Dendritic cell treated with granulocyte-macrophage colony-stimulating factor and Interleukin-4, amounts not matched to agents 40 ng/mL and 50 ng/mL, for 4 days (primary cell): ENCODE results near the gene TCERG1L.

Experiments
- H3K27ac Mint-ChIP-seq: one replicate; pipeline ENCODE4 v1.8.0; 2022; ENCODE audit warnings: mild to moderate bottlenecking, mixed read lengths
- H3K27me3 Mint-ChIP-seq: one replicate; pipeline ENCODE4 v1.8.0; 2022; ENCODE audit warnings: mild to moderate bottlenecking, mixed read lengths
- H3K36me3 Mint-ChIP-seq: one replicate; pipeline ENCODE4 v1.8.0; 2022; ENCODE audit warnings: low read depth, mixed read lengths
- H3K4me1 Mint-ChIP-seq: one replicate; pipeline ENCODE4 v1.8.0; 2022; ENCODE audit warnings: low read depth, mixed read lengths
- H3K4me3 Mint-ChIP-seq: one replicate; pipeline ENCODE4 v1.8.0; 2022; ENCODE audit warnings: mild to moderate bottlenecking, moderate library complexity, mixed read lengths
- H3K9me3 Mint-ChIP-seq: one replicate; pipeline ENCODE4 v1.8.0; 2022; ENCODE audit warnings: mixed read lengths
- intact Hi-C: fragments of 100-400 bp; cut with micrococcal nuclease; formaldehyde crosslinking; loops from one replicate; pipeline ENCODE4 v1.15.0; 2022

The TCERG1L gene

DNA sequence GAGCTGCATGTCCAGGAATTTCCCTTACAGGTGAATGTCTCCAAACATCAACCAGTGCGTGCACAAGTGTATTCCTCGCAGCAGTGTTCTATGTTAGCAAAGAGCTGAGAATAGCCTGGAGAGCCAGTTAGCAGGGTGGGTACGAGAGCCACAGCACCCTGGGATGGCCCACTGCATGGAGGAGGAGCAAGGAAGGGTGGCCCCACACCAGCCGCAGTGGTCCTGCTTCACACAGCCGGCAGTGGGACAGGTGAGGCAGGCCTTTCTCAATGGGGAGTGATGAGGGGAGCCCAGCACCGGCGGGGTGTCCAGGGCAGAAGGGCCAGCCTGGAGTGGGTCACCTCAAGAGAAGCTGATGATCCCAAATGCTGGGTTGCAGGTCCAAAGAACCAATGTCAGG lies 240.7 kb downstream of the TCERG1L start:
- Mint-ChIP-seq H3K4me1 (no peaks in the 10 kb centered on the region), H3K27me3 (no peaks in the 10 kb centered on the region), H3K27ac (no peak overlapping the region), H3K9me3 (no peaks in the 10 kb centered on the region), H3K36me3 (no peaks in the 10 kb centered on the region), H3K4me3 (no peak overlapping the region)
- intact Hi-C loops = no loop called here

DNA sequence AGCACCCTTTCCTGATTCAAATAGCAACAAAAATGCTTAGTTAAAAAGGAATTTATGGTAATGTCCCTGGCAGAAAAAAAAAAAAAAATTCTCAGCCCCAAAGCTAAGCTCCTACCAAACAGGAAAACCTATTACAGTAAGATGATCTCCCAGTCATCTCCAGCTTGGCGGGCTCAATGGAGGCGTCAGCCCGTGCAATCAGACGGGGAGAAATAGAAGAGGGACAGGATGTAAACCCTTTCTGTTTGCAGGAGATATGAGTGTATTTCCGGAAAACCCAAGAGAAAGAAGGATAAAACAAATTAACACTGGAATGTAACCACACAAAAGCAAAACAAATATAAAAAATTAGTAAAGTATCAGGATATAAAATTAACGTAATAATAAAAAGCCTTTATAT lies 242.8 kb downstream of the TCERG1L start:
- intact Hi-C loops = no loop called here
- H3K4me3 Mint-ChIP-seq = no peak overlapping the region
- no peaks in the 10 kb centered on the region for H3K27me3 Mint-ChIP-seq
- H3K36me3 Mint-ChIP-seq = no peaks in the 10 kb centered on the region
- no peaks in the 10 kb centered on the region for H3K9me3 Mint-ChIP-seq
- H3K27ac Mint-ChIP-seq = no peak overlapping the region
- no peaks in the 10 kb centered on the region for H3K4me1 Mint-ChIP-seq

DNA sequence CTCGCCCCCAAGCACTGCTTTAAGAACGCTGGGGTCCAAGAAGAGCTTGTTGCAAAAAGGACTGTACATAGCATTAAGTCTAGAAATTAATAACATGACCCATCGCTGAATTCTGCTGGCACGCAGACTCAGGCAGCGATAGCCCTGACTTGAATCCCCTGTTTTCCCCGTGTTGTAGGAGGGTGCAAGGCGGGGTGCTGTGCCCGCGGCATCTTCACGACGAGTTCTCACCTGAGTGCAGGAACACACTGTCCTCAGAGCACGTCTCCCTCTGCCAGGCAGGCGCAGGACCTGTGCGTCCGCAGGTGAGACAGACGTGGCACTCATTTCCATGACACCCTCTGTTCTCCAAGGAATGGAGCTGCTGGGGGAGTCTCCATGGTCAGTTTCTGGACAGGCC lies 243.2 kb downstream of the TCERG1L start:
- Mint-ChIP-seq H3K9me3 (no peaks in the 10 kb centered on the region), H3K36me3 (no peaks in the 10 kb centered on the region), H3K4me3 (no peak overlapping the region), H3K27ac (no peak overlapping the region), H3K27me3 (no peaks in the 10 kb centered on the region), H3K4me1 (no peaks in the 10 kb centered on the region)
- intact Hi-C loops = no loop called here

DNA sequence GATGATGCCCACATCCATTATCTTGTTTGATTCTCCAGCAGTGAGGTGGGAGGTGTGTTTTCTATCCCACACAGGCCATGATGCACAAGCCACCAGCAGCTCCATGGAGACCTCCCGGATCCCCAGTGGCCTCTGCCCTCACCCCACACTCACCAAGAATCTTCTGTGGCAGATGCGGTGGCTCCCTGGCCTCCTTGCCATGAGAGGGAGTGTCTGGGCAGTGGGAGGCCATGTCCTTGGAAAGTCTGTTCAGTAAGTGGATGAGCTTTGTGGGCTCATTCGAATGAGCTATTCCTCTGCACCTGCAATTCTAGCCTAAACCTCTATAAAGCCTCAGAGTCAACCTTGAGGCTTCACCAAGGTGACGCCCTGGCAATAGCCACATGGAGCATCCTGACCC lies 243.8 kb downstream of the TCERG1L start:
- no peak overlapping the region for H3K4me3 Mint-ChIP-seq
- H3K27ac Mint-ChIP-seq = no peak overlapping the region
- intact Hi-C loops = no loop called here
- no peaks in the 10 kb centered on the region for H3K27me3 Mint-ChIP-seq
- H3K9me3 Mint-ChIP-seq = no peaks in the 10 kb centered on the region
- H3K36me3 Mint-ChIP-seq = no peaks in the 10 kb centered on the region
- no peaks in the 10 kb centered on the region for H3K4me1 Mint-ChIP-seq

DNA sequence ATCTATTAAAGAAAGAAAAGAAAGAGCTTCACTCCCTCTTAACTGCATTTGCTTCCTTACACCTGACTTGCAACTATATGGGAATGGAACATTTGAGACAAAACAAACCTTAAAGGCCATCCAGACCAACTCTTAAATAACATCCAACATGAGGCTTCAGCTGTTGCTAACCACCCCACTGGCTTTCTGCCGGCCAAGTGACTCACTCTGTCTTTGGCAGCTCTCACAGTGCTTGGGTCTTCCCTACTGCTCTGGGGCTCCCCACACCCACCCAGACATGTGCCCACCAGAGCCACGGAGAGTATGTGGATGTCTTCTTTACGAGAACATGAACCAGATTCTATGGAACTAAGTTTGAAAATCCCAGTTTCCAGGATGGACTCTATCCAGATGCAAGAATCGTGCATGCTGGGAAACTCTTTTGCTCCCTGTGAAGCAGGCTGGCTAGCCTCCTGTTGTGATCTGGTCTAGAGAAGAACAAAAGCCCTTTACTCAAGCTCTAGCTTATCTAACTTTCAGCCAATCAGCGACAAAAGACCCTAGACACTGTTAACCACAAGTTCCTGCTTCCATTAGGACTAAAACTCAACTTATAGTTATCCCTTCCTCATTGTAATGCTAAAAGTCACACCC lies 245.7 kb downstream of the TCERG1L start:
- intact Hi-C loops = no loop called here
- Mint-ChIP-seq H3K27ac (no peak overlapping the region), H3K4me1 (no peaks in the 10 kb centered on the region), H3K9me3 (no peaks in the 10 kb centered on the region), H3K36me3 (no peaks in the 10 kb centered on the region), H3K27me3 (no peaks in the 10 kb centered on the region), H3K4me3 (no peak overlapping the region)

DNA sequence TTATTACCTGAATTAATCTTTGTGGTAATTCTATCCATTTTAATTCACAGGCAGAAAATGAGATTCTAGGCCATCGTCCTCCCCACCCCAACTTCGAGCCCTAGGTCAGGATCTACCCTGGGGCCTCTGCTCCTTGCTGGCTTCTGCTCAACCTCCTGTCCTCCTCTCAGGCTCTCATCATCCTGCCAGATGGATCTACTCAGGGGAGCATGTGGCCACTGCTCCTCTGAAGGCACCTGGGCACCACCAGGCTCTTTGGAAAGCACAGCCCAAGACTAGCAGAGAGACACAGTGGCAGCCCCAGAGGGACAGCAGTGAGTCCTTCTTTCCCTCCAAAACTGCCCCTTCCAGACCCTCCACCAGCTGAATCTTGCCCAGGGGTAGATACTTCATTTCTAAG lies 248.2 kb downstream of the TCERG1L start:
- no peaks in the 10 kb centered on the region for H3K4me1 Mint-ChIP-seq
- no peak overlapping the region for H3K27ac Mint-ChIP-seq
- intact Hi-C loops = no loop called here
- no peaks in the 10 kb centered on the region for H3K36me3 Mint-ChIP-seq
- H3K4me3 Mint-ChIP-seq = no peak overlapping the region
- no peaks in the 10 kb centered on the region for H3K27me3 Mint-ChIP-seq
- no peaks in the 10 kb centered on the region for H3K9me3 Mint-ChIP-seq

DNA sequence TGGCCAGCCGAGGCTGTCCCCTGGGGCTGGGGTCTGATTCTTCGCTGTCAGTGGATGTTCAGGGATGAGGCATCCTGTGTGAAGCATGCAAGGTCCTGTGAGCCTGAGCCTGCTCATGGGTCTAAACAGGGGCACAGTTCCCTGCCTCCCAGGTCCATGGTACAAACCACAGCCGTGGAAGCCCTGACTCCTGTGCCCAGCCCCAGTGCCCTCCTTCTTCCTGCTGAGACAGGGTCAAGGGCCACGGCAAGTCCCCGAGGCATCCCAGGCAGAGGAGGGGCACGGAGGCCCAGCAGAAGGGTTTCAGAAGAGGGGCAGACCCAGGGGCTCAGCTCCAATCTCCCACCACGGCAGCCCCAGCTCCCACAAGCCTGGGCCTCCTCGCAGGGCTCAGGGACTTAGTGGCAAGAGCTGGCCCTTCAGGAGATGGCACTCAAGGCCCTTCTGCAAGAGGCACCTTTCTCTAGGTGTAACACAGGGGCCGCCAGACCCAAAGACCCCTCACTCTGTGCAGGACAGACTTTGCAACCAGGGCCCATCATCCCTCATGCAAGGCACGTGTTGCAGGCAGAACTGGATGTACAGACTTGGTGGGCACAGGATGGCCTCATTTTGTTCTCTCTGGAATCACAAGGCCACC lies 248.8 kb downstream of the TCERG1L start:
- intact Hi-C loops = no loop called here
- no peaks in the 10 kb centered on the region for H3K4me1 Mint-ChIP-seq

DNA sequence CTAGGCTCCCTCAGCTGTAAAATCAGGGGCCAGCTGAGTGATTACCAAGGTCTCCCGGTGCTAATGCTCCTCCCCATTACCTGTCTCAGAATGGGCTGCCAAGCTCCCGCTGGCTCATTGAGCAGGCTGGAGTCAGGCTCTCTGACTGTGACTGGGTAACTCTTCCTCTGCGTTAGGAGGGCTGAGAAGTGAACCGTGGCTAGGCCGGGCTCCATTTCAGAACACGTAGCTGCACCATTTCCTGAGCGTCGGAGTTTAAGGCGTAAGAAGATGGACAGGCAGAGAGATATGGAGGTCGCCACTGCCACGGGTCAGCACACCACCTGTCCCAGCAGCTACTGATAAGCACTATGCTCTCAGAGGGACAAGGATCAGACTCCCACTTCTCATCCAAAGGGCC lies 250.3 kb downstream of the TCERG1L start:
- H3K27me3 Mint-ChIP-seq = no peaks in the 10 kb centered on the region
- H3K27ac Mint-ChIP-seq = no peak overlapping the region
- intact Hi-C loops = no loop called here
- no peaks in the 10 kb centered on the region for H3K9me3 Mint-ChIP-seq
- H3K4me3 Mint-ChIP-seq = no peak overlapping the region
- H3K4me1 Mint-ChIP-seq = no peaks in the 10 kb centered on the region
- no peaks in the 10 kb centered on the region for H3K36me3 Mint-ChIP-seq

More for the DNA sequence above, 248.8 kb downstream of the TCERG1L start:
- no peak overlapping the region for H3K27ac Mint-ChIP-seq
- no peak overlapping the region for H3K4me3 Mint-ChIP-seq
- H3K9me3 Mint-ChIP-seq = no peaks in the 10 kb centered on the region
- H3K27me3 Mint-ChIP-seq = no peaks in the 10 kb centered on the region
- H3K36me3 Mint-ChIP-seq = no peaks in the 10 kb centered on the region

DNA sequence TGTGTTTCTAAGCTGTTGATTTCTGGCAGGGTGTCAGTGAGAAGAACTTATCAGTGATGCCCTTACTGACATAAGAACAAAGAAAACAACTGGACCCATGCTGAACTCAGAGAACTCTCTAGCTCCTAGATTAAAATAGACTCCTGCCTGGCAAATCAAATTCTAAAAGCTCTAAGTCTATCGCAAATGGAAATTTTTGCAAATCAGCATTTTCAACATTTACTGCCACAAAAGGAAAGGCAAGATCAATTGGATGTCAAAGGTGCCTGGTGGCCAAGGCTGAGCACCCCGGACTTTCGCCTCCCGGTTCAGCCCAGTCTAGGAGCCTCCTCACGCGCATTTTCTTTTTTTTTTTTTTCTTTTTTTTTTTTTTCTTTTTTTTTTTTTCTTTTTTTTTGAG lies 251.6 kb downstream of the TCERG1L start:
- no peaks in the 10 kb centered on the region for H3K9me3 Mint-ChIP-seq
- H3K27ac Mint-ChIP-seq = no peak overlapping the region
- intact Hi-C loops = no loop called here
- H3K27me3 Mint-ChIP-seq = no peaks in the 10 kb centered on the region
- H3K4me3 Mint-ChIP-seq = no peak overlapping the region
- H3K4me1 Mint-ChIP-seq = no peaks in the 10 kb centered on the region
- no peaks in the 10 kb centered on the region for H3K36me3 Mint-ChIP-seq

DNA sequence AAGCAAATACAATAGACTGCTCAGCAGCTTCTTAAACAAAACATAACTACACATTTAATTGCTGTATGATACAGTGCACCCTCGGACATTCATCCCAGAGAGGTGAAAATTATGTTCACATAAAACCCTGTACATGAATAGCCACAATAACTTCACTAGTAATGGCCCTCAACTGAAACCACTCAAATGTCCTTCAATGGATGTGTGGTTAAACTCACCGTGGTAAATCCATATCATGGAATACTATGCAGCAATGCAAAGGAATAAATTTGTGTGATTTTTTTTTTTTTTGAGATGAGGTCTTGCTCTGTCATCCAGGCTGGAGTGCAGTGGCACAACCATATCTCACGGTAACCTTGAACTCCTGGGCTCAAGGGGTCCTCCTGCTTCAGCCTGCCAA lies 252.7 kb downstream of the TCERG1L start:
- Mint-ChIP-seq H3K36me3 (no peaks in the 10 kb centered on the region), H3K27ac (no peak overlapping the region), H3K27me3 (no peaks in the 10 kb centered on the region), H3K9me3 (no peaks in the 10 kb centered on the region), H3K4me1 (no peaks in the 10 kb centered on the region), H3K4me3 (no peak overlapping the region)
- intact Hi-C loops = no loop called here

DNA sequence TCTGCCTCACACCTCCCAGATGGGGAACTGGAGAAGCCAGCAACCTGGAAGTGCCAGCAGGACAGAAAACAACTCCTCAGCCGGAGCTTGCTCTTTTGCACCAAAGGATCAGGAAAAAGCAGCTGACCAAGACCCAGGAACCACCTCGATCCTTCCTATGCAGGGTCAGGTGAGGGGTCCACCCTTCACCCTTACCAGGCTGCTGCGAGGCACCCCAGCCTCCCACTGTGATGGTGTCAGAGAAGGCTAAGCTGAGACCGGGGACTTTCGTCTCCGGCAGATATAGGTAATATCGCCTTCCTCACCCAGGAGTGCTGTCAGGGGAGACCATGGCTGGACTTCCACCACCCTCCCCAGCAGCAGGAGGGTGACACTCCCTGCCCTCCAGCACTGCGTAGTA lies 254.7 kb downstream of the TCERG1L start:
- Mint-ChIP-seq H3K4me3 (no peak overlapping the region), H3K4me1 (no peaks in the 10 kb centered on the region), H3K36me3 (no peaks in the 10 kb centered on the region), H3K9me3 (no peaks in the 10 kb centered on the region), H3K27ac (no peak overlapping the region), H3K27me3 (no peaks in the 10 kb centered on the region)
- intact Hi-C loops = no loop called here

DNA sequence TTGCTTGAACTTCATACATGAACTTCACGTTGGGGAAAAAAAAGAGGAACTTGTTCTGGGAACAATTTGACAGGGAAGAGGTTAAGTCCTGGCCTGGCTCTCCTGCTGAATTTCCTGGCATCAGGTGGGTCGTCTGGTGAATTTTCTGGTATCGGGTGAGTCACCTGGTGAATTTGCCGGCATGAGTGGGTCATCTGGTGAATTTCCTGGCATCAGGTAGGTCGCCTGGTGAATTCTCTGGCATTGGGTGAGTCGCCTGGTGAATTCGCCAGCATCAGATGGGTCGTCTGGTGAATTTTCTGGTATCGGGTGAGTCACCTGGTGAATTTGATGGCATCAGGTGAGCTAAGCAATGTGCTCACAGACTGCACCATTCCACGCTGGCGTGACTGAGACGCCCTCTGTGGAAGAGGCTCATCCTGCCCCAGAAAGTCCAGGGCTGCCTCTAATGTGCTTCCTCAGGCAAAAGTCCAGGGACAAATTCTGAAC lies 255.4 kb downstream of the TCERG1L start:
- H3K9me3 Mint-ChIP-seq = peaks cover under 1% of the 10 kb centered on the region
- intact Hi-C loops = no loop called here
- no peaks in the 10 kb centered on the region for H3K4me1 Mint-ChIP-seq
- H3K27ac Mint-ChIP-seq = no peak overlapping the region
- no peak overlapping the region for H3K4me3 Mint-ChIP-seq
- no peaks in the 10 kb centered on the region for H3K36me3 Mint-ChIP-seq
- H3K27me3 Mint-ChIP-seq = no peaks in the 10 kb centered on the region

DNA sequence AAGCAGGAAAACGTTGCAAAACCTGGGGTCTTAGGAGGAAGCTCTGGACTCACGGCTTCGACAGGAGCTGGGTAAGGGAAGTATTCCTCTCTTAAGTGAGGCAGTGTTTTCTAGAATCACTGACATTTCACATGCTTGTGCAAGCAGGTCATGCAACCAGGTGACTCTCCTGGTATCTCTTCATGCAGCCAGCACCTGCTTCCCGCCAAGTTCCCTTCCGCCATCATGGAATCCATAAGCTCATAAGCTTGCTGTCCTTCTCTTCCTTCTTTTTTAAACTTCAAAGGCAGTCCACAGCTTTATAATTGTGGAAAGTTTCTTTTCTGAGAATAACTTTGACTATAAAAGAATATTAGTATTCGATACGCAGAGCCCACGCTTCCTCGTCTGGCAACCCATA lies 256.1 kb downstream of the TCERG1L start:
- no peak overlapping the region for H3K4me3 Mint-ChIP-seq
- no peaks in the 10 kb centered on the region for H3K27me3 Mint-ChIP-seq
- intact Hi-C loops = no loop called here
- H3K9me3 Mint-ChIP-seq = peaks cover 8% of the 10 kb centered on the region
- no peaks in the 10 kb centered on the region for H3K4me1 Mint-ChIP-seq
- H3K36me3 Mint-ChIP-seq = no peaks in the 10 kb centered on the region
- no peak overlapping the region for H3K27ac Mint-ChIP-seq

DNA sequence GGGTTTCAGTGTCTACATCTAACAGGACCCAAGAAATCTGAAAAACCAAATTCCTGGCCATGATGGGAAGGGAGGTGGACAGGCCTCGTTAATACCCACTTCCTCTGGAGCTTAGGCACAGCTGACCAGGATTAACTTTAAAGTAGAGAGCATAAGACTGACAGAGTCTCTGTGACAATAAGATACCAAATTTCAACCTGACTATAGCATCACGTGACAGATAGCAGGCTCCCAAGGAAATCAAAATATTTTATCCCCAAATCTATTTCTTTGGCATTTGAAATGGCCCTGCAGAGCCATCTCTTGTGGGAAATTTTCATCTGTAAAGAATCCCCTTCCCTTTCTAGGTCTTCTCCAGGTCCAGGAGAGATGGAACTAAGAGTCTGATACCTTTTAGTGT lies 258.3 kb downstream of the TCERG1L start:
- H3K9me3 Mint-ChIP-seq = peaks cover 9% of the 10 kb centered on the region
- intact Hi-C loops = no loop called here
- H3K4me1 Mint-ChIP-seq = no peaks in the 10 kb centered on the region
- no peaks in the 10 kb centered on the region for H3K27me3 Mint-ChIP-seq
- no peaks in the 10 kb centered on the region for H3K36me3 Mint-ChIP-seq
- H3K27ac Mint-ChIP-seq = no peak overlapping the region
- H3K4me3 Mint-ChIP-seq = no peak overlapping the region

DNA sequence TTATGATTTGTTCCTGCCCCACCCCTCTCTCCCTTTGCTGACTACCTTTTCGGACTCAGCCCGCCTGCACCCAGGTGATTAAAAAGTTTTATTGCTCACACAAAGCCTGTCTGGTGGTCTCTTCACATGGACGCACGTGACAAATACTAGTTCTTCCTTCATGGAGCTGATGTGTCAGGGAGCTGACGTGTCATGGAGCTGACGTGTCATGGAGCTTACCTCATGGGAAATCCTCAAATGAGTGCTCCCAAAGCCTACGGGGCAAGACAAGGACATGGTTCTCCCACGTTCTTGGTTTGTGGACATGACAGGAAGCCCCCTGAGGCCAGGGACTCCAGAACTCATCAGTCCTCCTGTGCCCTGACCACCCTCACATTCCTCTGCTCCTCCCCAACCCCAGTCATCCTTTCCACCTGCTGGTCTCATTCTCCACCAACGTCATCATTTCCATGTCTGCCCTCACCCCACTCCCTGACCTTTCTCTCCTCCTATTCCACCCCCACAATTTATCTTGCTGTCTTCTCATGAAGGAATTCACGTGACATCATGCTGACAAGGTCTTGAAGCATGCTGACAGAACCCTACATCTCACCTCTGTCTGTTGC lies 261.3 kb downstream of the TCERG1L start:
- Mint-ChIP-seq H3K4me1 (no peaks in the 10 kb centered on the region), H3K27me3 (no peaks in the 10 kb centered on the region), H3K4me3 (no peak overlapping the region), H3K27ac (no peak overlapping the region), H3K9me3 (peaks cover 9% of the 10 kb centered on the region), H3K36me3 (no peaks in the 10 kb centered on the region)
- intact Hi-C loops = no loop called here
